ENCODE data around the gene UBAP1L.

GRCh38 chr15:65056106-65056505 lies 58.9 kb downstream of the UBAP1L start:
- TF ChIP-seq POLR2A (IDR thresholded peaks at IDR 0.05) (no peak), CTCF (IDR thresholded peaks at IDR 0.05) (no peak)
